ENCODE data around the gene NAALADL1.

Gene NAALADL1

DNA sequence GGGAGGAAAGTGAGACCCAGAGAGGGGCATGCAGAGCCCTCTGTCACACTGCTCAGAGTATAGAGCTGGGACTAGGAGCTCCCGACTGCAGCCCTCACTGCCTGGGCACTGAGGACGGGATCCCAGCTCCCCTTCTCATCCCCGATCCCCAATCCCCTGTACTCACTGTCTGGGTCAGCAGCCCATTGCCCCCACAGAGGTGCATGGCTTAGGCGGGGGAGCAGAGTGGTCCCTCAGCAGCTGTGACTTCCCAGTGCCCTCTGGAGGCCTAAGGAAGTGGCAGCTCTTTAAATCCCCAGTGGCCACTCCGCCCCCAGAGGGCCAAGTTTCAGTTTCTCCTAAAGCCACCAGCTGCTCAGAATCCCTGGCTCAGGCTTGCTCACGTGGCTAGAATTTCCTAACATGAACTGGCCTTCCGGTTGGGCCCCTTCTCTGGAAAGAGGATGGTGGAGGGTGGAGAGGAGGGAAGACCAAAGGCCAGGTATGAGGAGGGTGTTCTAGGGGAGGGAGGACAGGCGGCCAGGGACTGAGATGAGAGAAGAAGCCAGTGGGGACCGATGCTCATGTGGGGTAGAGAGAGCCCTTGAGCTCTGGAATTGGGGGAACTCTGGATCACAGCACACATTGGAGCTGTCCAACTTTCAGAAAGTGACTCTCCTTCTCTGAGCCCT lies 61.5 kb downstream of the NAALADL1 start, which contains the start of gene BATF2:
Gene BATF2, minus strand, starts transcription at position 262 of the 671 bp plus-strand sequence. Its CDS starts 57 bp downstream, at position 205.
- Histone ChIP-seq H3K36me3 (ENCODE audit: control insufficient read depth, insufficient read depth, low read length) (no peaks in the 10 kb centered on the region), H3K27me3 (ENCODE audit: control insufficient read depth, insufficient read depth, low read length) (no peaks in the 10 kb centered on the region), H3K27ac (ENCODE audit: low read depth, low read length) (peak within 1 kb of the TSS; percentile 67), H3K4me3 (ENCODE audit: low read length) (peak within 1 kb of the TSS; percentile 87), H3K9ac (ENCODE audit: low read length) (peak within 1 kb of the TSS; percentile 82), H3K4me1 (ENCODE audit: control insufficient read depth, insufficient read depth, low read length) (peaks cover 9% of the 10 kb centered on the region)

DNA sequence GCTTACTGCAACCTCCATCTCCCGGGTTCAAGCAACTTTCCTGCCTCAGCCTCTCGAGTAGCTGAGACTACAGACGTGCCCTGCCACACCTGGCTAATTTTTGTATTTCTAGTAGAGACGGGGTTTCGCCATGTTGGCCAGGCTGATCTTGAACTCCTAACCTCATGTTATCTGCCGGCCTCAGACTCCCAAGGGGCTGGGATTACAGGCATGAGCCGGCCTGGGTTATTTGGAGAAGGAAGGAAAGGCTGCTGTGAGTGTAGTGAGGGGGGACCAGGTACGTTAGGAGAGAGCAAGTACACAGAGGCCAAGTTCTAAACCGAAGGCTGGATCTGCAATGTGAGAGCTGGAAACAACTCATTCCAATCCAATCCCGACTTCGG lies 62.0 kb downstream of the NAALADL1 start:
- Histone ChIP-seq H3K27ac (ENCODE audit: low read depth, low read length) (peak overlapping the region; percentile 67), H3K27me3 (ENCODE audit: control insufficient read depth, insufficient read depth, low read length) (no peaks in the 10 kb centered on the region), H3K9ac (ENCODE audit: low read length) (peak overlapping the region; percentile 82), H3K4me1 (ENCODE audit: control insufficient read depth, insufficient read depth, low read length) (peaks cover 9% of the 10 kb centered on the region), H3K4me3 (ENCODE audit: low read length) (peak overlapping the region; percentile 87), H3K36me3 (ENCODE audit: control insufficient read depth, insufficient read depth, low read length) (no peaks in the 10 kb centered on the region)

Measured in rectal smooth muscle tissue (tissue), 1 donor.